22Rv1 (cell line): ENCODE measurements around the gene JHY.

Experiments
- ZFX ChIP-seq: fragments of 450-650 bp; IDR thresholded peaks from 2 replicates; pipeline ENCODE4 v1.6.1; 2017; ENCODE audit warnings: antibody characterized with exemption, borderline replicate concordance
- TF ChIP-seq, protein P1 (sequence below): fragments of 450-650 bp; IDR thresholded peaks from 2 replicates; pipeline ENCODE4 v1.5.1; 2017; ENCODE audit warnings: mild to moderate bottlenecking

DNA sequence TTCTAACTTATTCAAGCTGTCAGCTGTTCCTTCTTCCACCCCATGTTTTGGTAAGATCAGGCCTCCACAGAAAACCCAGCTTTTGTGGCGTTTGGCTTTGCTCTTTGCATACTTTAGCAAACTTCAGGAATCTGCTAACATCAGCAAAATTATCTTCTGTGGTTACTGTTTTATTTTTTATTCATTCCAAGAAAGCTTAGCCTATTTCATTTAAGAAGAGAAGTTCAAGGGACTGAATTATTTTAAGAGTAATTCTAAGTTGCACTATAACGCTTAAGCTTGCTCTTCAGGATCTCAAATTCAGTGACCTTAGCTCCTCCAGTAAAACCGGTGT, 1.1 kb downstream of the JHY start:
- TF ChIP-seq, protein P1, sequence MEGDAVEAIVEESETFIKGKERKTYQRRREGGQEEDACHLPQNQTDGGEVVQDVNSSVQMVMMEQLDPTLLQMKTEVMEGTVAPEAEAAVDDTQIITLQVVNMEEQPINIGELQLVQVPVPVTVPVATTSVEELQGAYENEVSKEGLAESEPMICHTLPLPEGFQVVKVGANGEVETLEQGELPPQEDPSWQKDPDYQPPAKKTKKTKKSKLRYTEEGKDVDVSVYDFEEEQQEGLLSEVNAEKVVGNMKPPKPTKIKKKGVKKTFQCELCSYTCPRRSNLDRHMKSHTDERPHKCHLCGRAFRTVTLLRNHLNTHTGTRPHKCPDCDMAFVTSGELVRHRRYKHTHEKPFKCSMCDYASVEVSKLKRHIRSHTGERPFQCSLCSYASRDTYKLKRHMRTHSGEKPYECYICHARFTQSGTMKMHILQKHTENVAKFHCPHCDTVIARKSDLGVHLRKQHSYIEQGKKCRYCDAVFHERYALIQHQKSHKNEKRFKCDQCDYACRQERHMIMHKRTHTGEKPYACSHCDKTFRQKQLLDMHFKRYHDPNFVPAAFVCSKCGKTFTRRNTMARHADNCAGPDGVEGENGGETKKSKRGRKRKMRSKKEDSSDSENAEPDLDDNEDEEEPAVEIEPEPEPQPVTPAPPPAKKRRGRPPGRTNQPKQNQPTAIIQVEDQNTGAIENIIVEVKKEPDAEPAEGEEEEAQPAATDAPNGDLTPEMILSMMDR: no peak
- no peak for TF ChIP-seq ZFX
